Measurements from ENCODE around the gene FAM110D. TPM values are rescaled to one million over a fixed set of nuclear protein-coding genes. Genes with fewer than 3 reads are reported as not detected.

FAM110D gene
- total and polyA plus RNA-seq, 10 of the 15 experiments (the other 5 are each of a cell fraction or from before 2014, with no cell fraction given), result 0.06 TPM; not detected in 9

- CTCF ChIA-PET, result interaction anchor here (1.3 to 5.8 kb wide), 9 partner anchors 11 to 249 kb away, joined by 3 to 110 read pairs (median 5); partner anchors contain the start of gene CEP85
- in situ Hi-C loops (cut with MboI), result no loop called here
- TF ChIP-seq E2F8 (IDR thresholded peaks at IDR 0.05; ENCODE audit: low read depth, partially characterized antibody) (no peak), WRNIP1 (IDR thresholded peaks at IDR 0.05; ENCODE audit: borderline replicate concordance, low read depth, low read length) (no peak), EP300 (IDR thresholded peaks at IDR 0.05; ENCODE audit: borderline replicate concordance in 1 of 2, control insufficient read depth in 1 of 2, low read depth in 2 of 2, low read length in 2 of 2) (no peak), NR2C1 (IDR thresholded peaks at IDR 0.05) (no peak), PKNOX1 (IDR thresholded peaks at IDR 0.05) (no peak), TCF12 (IDR thresholded peaks at IDR 0.05; ENCODE audit: low read depth, low read length) (no peak), PAX8 (IDR thresholded peaks at IDR 0.05) (no peak), MAX (IDR thresholded peaks at IDR 0.05; ENCODE audit: low read depth, low read length) (no peak), USF2 (IDR thresholded peaks at IDR 0.05; ENCODE audit: borderline replicate concordance, low read depth, low read length) (no peak), FOXK2 (IDR thresholded peaks at IDR 0.05) (no peak), EGR1 (IDR thresholded peaks at IDR 0.05; ENCODE audit: borderline replicate concordance in 1 of 2, low read depth in 2 of 2, low read length in 2 of 2) (no peak), SIX5 (IDR thresholded peaks at IDR 0.05; ENCODE audit: low read depth, low read length, severe bottlenecking) (no peak), USF1 (IDR thresholded peaks at IDR 0.05; ENCODE audit: borderline replicate concordance, extremely low read length, insufficient read depth, low read depth, low read length) (no peak)
These were observed 9.7 kb downstream of the FAM110D start, which contains the start of gene C1orf232 for GRCh38 chr1:26168410-26169197. Gene C1orf232, minus strand, starts transcription at chr1:26168963. Its CDS starts 464 bp downstream, at chr1:26168499.

More at GRCh38 chr1:26168410-26169197, 9.7 kb downstream of the FAM110D start, which contains the start of gene C1orf232:
- Histone ChIP-seq H3K4me2 (ENCODE audit: control insufficient read depth, insufficient read depth) (peak within 1 kb of the TSS; percentile 93), H4K20me1 (ENCODE audit: control insufficient read depth, insufficient read depth) (no peaks in the 10 kb centered on the region), H3K9me3 (replicated peaks; ENCODE audit: control insufficient read depth, insufficient read depth, low read length) (no peaks in the 10 kb centered on the region; the same call in 2 of the 3 replicates), H3K79me2 (ENCODE audit: control insufficient read depth, insufficient read depth, low read length) (peaks cover 12% of the 10 kb centered on the region), H2AFZ (ENCODE audit: control insufficient read depth, low read depth, low read length) (peak within 1 kb of the TSS; percentile 72), H3K4me1 (ENCODE audit: control insufficient read depth, insufficient read depth, low read length) (peaks cover 12% of the 10 kb centered on the region), H3K36me3 (ENCODE audit: control insufficient read depth in 2 of 2, insufficient read depth in 2 of 2, low read length in 1 of 2) (no peaks in the 10 kb centered on the region; a peak in 1 of 4 replicates), H3K27ac (ENCODE audit: control insufficient read depth, insufficient read depth) (peak within 1 kb of the TSS; percentile 79), H3K27me3 (replicated peaks in 1 of 2; ENCODE audit: control insufficient read depth in 2 of 2, insufficient read depth in 2 of 2, low read length in 1 of 2) (peaks cover 0 to 3% of the 10 kb centered on the region in 2 experiments; a peak in 3 of 4 replicates), H3K4me3 (peak within 1 kb of the TSS; percentile 97), H3K9ac (ENCODE audit: control insufficient read depth, insufficient read depth, low read length) (peak within 1 kb of the TSS; percentile 90)
- 53% methylated on average over 5 of the region's 5 CpGs for WGBS (ENCODE audit: insufficient coverage, insufficient replicate concordance, low lambda C conversion rate, missing lambda C conversion rate)
- intact Hi-C loops (cut with micrococcal nuclease; ENCODE audit: unreplicated experiment), result loop anchor here (1.0 to 10.0 kb wide), 3 partner anchors 66 to 226 kb away; partner anchors contain the start of gene CEP85
- ChIA-PET SMC1A (ENCODE audit: uncharacterized antibody, unreplicated experiment) (interaction anchor here (1.7 kb wide), 1 partner anchor 153 kb away, joined by 8 read pairs; no protein-coding TSS in a partner anchor), RAD21 (ENCODE audit: unreplicated experiment) (interaction anchor here (0.6 to 1.0 kb wide), 3 partner anchors 65 to 273 kb away, joined by 3 to 5 read pairs (median 3); partner anchors contain the start of gene CEP85), POLR2A (interaction anchor here (2.0 kb wide), 1 partner anchor 66 kb away, joined by 11 read pairs; the partner anchor contains the start of gene CEP85)
- DNase-seq (ENCODE audit: low read depth, low spot score) (no peak), ATAC-seq (no peak), FAIRE-seq (no peak)
- no TSS peak for BruUV-seq (replicated peaks)
